GM04504 (cell line): ENCODE results near the gene ANO2.

ENCODE experiments used
- DNase-seq: peaks from one replicate; pipeline ENCODE4 v3.0.0-alpha.2; 2012; ENCODE audit warnings: low read depth

ANO2 gene

DNA sequence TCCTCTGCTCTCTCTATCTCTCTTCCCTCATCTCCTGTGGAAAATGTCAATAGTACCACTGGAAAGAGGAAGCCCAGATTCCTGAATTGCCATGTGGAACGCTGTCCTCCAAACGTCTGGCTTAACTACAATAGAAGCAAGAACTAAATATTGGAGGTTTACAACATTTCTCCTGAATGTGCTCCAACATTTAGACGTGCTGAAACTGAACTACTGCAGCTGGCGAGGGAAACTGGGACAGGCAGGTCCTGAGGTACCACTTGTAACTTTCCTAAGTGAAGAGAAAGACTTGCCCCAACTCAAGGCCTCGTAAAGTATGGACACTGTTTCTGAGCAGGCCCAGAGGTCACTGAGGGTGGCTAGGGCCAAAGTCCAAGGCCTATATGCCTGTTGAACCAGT lies 325.4 kb downstream of the ANO2 start:
- DNase-seq, result no peak

DNA sequence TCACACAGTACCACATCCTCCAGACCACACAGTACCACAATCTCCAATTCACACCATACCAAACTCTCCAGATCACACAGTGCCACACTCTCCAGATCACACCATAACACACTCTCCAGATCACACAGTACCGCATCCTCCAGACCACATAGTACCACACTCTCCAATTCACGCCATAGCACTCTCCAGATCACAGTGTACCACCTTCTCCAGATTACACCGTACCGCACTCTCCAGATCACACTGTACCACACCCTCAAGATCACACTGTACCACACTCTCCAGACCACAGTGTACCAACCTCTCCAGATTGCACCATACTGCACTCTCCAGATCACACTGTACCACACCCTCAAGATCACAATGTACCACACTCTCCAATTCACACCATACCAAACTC lies 328.2 kb downstream of the ANO2 start:
- no peak for DNase-seq

DNA sequence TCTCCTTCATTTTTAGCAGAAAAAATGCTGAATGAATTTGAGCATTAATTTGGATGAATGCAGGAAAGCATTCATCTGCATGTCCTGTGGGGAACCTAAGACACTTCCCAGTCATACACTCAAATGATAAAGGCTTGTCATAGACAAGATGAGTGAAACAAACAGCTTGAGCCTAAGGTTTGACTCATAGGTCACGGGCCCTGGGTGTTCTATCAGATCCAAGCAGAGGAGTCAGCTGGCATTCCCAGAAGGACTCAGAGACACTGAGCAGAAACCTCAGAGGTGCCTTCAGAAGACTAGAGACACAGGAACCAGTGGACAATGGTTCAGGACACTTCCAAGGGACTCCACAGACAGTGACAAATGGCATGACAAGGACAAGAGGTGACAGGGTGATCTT lies 329.3 kb downstream of the ANO2 start:
- no peak for DNase-seq

DNA sequence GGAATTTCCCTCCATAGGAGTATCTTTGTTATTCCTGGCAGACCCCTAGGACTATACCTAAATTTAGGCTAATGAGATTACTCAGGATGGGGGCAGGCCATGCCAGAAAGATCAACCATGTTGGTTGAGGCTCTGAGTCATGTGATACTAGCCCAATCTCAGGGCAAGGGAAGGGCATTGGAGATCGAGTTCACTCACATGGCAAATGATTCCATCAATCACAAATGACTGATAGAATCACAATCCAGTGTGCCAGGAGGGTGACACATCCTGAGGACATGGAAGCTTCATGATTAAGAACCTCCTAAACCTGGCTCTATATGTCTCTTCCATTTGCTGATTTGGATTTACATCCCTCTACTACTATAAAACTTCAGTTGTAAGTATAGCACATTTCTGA lies 330.8 kb downstream of the ANO2 start:
- DNase-seq, result peak; percentile 10

DNA sequence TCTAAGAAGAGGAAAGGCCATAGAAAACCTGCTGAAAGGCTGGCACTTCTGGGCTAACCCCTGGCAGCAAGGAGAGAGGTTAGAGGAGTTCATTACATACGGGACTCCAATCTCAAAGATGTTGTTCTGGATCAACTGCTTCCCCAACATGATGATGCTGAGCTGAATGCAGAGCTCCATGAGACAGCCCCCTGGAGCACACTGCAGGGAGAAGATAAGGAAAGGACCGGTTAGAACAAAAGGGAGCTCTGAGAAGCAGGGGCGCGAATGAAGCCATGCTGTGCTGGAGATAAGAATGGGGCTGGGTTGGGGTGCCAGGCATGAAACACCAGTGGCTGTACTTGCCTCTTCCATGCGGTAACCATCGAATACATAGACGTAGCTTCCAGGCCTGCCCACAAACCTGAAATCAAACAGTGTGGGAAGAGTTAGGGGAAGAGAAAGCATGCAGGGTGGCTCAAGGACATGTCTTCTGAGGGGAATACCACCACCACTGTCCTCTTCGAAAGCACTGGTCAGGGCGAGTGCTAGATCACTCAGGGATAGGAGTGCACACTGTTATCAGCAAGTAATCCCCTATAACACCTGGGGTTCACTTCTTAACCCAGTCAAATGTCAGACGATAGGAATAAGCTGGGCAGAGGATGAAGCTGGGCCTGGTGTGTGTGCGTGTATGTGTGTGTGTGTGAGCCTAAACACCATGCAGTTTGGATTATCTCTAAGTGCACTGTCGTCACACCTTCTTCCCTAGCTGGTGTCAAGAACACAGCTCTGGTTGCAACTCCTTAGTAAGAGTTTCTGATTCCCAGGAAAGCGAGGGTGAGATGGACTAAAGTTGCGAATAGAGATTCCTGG lies 332.3 kb downstream of the ANO2 start:
- DNase-seq, result no peak

DNA sequence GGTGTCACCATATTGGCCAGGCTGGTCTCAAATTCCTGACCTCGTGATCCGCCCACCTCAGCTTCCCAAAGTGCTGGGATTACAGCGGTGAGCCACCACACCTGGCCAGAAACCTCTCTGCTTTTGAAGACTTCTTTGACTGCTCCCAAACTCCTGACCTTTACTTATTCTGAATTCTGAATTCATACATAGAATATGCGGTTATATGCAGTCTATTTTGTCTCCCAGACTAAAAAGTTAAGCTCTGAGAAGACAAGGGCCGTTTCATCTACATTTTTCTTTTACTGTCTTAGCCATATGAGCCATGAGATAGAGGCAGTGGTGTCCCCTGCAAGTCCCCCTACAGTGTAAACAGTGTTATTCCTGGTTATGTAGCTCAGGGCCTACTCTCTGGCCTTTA lies 333.9 kb downstream of the ANO2 start:
- DNase-seq, result no peak

DNA sequence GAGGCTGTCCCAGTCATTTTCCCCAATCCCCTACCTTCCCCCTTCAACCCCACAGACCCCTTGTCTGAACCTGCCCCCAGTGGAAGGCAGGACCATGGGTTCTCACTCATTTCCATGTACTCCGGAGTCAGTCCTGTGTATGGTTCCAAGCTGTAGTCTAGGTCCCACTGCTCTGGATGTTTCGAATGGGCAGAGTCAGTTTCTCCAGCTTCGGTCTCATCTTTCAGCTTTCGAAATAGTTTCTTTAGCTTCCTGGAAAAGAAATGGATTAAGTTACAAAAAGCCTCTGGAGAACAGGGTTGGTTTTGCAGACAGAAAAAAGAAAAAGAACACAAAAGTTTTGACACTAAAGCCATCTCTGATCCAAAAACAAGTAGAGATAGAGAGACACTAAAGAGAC lies 345.7 kb downstream of the ANO2 start:
- DNase-seq, result no peak

DNA sequence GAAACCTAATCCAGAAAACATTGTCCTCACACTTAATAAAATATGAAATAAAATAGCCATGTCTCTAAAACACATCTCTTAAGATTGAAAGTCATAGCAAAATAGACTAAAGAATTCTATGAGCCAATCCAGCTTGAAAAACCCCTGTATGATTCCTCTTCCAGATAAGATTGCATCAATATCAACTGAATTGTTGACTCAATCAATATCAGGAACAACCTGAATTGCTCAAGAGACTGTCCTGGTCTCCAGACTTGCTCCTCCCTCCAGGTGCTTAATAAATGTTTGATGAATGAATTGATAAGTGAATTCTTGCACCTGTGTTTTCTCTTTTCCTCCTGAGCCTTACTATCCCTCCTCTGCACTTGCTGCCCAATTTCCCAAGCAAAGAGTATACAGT lies 351.1 kb downstream of the ANO2 start:
- DNase-seq, result no peak

DNA sequence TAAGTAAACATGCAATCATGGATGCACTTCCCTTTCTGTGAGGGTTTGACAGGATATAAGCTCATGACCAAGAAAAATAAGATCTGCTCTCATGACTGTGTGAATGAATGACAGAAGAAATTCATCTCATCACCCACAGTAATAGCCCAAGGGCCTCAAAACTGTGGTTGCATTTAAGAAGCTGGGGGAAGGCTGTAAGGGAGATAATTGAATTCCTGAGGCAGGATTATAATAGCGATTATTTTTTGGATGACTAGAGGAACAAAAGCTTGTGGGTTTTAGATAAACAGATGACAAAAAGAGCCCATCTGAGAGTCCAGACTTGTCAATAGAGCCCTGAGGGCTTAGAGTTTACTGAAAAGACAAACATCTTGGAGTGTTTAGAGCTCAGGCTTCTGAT lies 352.0 kb downstream of the ANO2 start:
- DNase-seq, result no peak

DNA sequence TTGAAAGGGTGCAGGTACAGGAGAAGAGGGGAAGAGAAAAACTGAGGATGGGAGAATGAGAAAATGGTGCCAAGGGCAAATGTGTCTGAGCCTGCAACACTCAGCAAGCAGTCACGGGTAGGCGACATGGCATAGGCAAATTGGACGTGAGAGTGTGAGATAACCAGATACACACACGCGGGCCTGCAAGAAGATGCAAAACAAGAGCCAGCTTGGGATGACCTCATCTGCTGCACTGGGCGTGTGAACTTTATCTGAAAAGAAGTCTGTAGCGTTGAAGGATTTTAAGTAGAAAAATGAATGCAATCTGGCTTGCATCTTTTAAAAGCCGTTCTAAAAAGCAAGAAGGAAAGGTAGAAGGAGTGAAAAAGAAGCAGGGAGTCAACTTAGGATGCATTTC lies 352.7 kb downstream of the ANO2 start:
- no peak for DNase-seq

DNA sequence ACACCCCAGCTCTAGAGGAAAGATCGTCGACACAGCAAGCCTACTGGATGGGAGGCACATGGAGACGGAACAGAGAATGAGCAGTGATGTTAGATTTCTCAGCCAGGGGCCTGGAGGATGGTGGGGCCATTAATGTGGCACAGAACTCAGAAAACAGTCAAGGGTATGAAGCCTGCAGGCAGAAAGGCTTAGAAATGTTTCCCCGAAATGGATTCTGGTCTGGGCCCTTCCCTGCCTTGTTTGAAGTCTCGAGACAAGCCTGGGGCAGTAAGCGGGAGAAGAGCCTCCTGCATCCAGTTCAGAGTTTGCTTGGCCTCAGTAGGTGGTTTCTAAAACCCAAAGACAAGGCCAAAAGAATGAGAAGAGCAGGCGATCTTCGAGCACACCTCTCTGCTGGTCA lies 354.7 kb downstream of the ANO2 start:
- no peak for DNase-seq

DNA sequence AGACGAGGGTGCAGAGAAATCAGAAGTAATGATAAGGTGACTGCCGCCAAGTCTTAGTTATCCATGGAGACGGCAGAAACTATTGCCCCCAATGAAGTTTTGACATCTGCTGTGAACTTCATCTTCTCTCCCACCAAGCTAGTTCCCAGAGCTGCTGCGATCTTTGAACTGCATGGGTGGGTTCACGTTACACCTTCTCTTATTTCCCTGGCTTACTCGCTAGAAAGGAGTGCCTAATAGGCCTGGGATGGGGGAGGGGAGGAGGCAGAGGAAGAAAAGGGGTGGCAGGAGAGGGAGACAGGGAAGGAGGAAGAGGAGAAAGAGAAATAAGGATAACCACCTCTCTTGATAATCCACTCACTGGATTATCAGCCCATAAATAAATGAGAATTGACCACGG lies 356.0 kb downstream of the ANO2 start:
- DNase-seq, result no peak

DNA sequence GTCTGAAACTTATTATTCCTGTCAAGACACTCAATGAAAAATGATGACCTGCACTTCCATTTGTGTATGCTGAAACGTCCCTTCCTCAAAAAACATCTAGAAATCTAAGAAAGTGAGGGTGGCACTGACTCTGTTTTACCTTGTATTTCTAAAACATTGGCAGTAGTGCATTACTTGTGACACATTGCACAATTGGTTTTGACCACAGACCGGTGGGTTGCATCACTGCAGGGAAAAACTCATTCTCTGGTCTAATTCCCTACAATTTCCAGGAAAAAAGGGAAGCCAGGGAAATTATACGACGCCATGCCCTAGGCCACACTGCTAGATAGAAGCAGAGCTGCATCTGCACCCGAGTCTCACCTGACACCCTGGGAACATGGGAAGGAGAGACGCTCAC lies 356.5 kb downstream of the ANO2 start:
- peak; percentile 16 for DNase-seq

DNA sequence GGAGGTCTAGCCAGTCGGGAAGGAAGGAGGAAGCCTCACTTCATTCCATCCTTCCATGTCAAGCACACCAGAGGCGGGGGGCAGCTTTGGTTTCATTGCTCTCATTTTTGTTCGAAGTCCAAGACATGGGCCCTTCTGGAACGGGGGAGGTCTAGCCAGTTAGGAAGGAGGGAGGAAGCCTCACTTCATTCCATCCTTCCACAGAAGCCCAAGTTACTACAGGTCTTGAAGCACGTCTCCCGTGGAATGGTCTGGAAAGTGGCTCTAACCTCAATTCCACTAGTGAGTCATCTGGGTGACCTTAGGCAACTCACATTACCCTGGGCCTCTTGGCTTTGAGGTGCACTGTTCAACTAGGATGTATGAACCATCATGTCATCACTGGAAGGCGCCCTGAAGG lies 356.9 kb downstream of the ANO2 start:
- DNase-seq, result peak; percentile 18

DNA sequence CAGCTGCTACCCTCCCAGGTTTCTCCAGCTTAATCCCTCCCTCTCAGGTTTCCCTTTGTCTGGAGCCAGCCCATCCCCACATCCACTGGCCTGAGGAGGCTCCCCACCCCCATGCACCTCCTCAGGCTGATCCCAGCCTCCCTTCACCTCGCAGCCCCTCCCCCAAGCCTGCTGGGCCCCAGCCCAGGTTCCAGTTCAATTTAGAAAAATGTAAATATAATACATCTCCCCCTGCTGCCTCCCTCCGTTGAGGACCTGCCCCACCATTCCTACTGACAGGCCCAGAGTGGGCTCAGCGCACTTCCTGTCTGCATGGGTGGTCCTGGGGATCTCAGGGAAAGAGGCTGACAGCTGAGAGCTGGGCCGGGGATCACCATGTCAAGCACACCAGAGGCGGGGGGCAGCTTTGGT lies 357.3 kb downstream of the ANO2 start:
- DNase-seq, result no peak

DNA sequence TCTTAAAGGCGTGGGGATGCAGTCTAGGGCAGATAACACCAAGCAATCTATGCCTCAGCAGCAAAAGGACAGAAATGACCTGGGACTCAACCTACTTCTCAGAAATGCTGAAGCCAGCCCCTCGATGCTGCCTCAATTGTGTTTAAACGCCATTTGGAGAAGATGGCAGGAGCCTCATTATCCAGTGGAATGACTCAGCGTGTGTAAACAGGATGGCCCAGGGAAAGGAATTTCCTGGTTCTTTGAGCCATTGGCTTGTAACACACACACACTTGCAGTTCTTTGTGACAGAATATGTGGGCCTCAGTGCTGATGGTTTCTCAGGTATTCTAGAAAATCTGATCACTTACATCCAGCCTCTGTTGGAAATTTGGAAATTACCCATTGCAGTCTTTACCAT lies 358.9 kb downstream of the ANO2 start:
- DNase-seq, result peak; percentile 20

DNA sequence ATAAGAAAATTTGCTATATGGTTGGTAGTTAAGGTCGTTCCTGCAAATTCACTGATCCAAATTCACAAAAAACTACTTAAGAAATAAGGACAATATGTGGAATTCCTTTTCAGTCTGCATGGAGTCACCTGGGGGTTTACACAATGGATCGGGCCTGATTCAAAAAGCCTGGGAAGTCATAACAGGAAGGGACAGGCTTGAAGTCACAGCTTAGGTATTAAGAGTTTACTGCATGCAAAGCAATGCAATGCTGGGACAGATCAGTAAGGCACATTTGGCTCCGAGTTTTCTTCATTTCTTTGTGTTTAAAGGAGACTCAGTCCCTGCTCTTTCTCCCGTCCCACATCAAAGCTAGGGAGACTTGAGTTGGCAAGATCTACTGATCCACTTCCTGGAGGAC lies 359.9 kb downstream of the ANO2 start:
- DNase-seq, result no peak

DNA sequence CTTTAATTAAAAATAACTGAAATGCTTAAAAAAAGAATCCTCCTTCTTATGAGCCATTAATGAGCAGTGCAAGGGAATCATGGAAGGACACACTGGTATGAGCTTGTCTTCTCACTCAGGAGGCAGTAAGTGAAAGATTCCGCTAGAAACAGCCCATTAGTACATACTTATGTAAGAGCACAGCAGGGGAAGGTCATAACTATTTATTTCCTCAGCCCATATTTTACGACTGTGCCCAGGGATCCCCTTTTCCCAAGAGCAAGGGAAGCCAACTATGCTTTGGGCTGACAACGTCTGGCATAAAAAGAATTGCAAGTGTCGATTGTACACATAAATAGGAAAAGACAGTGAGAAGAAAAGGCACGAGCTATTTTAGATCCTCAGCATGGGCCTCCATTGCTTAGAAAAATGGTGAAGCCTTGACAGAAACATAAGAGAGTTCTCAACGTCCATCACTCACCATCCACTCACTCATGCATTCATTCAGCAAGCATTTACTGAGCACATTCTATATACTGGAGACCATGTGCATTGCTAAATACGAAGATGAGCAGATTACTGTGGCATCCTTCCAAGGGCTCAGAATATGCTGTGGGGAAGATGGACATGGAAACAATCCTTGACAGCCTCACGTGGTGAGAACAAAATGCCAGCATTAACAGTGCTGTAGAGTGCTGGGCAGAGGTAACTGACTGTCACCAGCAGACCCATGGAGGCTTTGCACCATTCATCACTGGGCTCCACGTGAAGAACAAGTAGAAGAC lies 360.5 kb downstream of the ANO2 start:
- no peak for DNase-seq

DNA sequence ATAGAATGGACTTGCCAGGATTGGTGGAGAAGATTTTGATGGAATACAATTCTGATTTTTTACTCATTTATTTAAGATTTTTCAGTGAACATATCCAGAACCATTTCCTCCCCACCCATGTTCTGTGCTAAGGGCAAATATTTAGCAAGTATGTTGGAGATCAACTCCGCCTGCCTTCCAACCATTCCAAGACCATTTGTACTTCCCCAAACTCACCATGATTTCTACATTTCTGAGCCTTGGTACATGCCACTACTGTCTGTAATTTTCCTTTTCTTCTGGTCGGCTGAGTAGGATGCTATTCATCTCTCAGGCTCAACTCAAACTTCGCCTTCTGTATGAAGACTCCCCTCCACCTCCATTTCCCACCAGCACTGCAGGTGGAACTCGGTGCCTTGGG lies 362.5 kb downstream of the ANO2 start:
- DNase-seq, result no peak

DNA sequence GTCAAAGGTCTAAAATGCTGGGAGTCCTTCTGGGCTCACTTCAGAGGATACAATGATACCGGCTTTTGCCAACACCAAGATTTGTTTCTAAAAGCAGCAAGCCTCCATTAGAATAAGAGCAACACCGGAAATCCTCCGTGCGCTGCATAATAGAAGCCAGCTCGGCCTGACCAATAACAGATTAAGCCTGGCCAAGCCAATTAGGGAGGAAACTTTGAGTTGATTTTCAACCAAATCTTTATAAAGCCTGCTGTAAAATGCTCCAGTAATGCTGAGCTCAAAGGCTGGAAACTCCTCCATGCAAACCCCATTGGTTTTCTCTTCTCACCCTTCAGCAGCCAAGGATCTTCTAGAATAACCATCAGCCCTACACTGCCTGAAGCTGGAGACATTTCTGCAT lies 363.0 kb downstream of the ANO2 start:
- no peak for DNase-seq

DNA sequence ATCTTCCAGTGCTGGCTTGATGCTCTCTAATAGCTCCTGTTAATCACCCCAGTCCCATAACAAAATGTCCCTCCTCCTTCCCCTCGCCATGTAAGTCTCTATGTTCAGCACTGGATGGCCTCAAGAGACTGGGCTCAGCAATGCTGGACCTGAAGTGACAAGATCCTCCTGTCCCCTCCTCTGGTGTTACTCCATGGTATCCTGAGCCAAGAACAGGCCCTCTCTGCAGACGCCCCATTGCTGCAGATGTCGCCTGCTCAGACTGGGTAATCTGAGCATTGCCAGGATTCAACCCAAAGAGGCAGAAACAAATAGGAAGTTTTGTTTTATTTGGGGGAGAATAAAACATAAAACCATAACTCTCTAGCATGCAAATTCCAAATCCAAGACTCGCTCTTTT lies 363.4 kb downstream of the ANO2 start:
- no peak for DNase-seq

DNA sequence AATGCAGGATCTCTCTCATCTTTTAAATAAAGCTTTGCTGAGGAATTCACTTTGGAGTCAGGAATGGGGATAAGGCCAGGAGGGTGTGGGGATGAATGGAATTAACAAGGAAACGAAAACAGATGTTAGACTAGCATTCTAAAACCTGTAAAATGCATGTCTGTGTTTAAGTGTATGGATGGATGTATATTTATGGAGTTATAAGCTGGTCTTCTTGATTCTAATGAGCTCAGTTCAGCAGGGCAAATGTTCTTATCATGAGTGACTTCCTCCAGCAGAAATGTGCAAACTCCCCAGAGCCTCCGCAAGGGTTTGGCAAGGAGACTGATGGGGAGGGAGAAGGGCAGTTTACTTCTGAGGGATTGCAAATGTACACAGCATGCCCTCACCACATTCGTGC lies 364.0 kb downstream of the ANO2 start:
- DNase-seq, result peak; percentile 36

DNA sequence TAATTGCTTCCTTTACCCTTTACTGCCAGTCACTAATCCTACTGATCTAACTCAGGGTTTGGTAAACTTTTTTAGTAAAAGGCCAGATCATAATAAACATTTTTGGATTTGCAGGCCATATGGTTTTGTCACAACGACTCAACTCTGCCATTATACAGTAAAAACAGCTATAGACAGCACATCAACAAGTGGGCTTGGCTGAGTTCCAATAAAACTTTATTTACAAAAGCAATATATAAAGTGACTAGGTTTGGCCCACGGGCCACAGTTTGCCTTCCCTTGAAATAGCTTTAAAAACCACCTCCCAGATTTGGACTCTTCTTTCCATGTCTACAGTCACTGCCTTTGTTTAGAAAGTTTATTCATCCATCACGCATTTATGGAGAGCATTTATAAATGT lies 366.3 kb downstream of the ANO2 start:
- no peak for DNase-seq

DNA sequence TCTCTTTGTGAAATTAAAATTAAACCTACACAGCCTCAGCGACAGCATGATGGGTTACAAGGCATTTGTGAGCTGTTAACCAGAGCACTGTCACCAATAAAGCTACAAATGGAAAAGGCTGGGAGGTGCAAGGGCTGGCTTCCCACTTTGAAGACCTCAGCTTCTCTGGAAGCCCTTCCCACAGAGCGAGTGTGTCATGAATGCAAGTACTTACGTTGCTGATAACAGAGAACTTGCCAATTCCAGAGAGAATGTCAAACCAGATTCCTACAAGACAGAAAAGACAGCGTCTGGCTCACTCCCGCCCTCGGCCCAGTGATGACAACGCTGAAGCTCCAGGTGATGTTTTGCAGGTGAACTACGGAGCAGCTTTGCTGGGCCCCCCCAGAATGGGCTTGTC lies 367.3 kb downstream of the ANO2 start:
- no peak for DNase-seq
